Nucleus accumbens (tissue), 56 donors: ENCODE measurements around the gene SDR42E1.

ENCODE experiments used
- DNase-seq, 56 donors: peaks; one replicate each; lab custom pipeline; 2025; lab: John Stamatoyannopoulos, UW

SDR42E1 gene

DNA sequence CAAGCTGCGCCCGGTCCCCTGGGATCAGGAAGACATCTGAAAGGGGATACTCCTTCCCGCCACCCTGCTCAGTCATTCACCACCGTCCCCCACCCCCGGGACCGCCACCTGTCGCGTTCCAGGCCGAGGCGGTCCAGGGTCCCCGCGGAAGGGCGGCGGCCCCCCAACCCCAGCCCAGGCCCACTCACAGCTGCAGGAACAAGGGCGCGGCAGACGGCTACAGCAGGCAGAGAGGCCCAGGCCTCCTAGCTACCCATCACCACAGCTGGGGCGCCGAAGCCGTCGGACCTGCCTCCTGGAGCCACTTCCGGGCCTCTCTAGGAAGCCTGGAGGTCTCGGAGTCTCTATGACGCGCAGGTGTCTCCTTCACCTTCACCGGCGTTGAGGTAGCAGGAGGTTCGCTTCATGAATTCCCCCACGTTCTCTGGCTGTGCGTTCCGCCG, at the start of gene SDR42E1:
TSS of gene SDR42E1 (minus strand) at position 272 of the 443 bp plus-strand sequence. CDS start 10,612 bp downstream, outside the sequence.
- peak in 2 of 56 donors; percentile 1 to 8 for DNase-seq

- DNase-seq = no peak
Measured at GRCh38 chr16:82059983-82060421, 48.7 kb upstream of the SDR42E1 start.

DNA sequence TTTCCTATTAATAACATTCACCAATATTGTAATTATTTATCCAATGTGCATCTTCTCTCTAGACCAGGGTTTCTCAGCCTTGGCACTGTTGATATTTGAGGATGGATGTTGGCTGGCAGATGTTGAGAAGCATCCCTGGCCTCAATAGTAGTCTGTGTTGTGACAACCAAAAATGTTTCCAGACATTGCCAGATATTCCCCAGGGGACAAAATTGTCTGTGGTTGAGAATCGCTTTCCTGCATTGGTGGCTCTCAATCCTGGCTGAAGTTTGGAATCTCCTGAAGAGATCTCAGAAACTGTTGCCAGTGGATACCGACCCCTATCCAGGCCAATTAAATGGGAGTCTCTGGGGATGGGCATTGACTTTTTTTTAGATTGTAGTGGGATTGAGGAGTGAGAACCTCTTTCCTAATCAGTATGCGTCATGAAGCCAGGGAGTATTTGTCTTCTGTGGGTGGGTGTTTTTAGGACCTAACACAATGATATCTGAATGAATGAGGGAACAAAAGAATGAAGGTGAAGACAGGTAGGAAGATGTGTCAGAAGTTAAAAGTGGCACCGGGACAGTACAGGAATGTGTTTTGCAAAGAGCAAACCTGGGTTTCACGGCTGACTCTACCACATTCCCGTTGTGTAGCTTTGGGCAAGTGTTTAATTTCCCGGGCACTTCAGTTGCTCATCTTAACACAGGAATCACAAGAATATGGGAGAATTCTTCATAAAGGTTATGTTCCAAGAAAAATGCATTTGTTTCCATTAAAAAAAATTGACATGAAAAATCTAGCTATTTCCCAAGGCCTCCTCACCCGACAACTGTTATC, 48.1 kb upstream of the SDR42E1 start:
- DNase-seq = no peak

GRCh38 chr16:82056550-82056896, 45.3 kb upstream of the SDR42E1 start:
- DNase-seq = no peak

DNA sequence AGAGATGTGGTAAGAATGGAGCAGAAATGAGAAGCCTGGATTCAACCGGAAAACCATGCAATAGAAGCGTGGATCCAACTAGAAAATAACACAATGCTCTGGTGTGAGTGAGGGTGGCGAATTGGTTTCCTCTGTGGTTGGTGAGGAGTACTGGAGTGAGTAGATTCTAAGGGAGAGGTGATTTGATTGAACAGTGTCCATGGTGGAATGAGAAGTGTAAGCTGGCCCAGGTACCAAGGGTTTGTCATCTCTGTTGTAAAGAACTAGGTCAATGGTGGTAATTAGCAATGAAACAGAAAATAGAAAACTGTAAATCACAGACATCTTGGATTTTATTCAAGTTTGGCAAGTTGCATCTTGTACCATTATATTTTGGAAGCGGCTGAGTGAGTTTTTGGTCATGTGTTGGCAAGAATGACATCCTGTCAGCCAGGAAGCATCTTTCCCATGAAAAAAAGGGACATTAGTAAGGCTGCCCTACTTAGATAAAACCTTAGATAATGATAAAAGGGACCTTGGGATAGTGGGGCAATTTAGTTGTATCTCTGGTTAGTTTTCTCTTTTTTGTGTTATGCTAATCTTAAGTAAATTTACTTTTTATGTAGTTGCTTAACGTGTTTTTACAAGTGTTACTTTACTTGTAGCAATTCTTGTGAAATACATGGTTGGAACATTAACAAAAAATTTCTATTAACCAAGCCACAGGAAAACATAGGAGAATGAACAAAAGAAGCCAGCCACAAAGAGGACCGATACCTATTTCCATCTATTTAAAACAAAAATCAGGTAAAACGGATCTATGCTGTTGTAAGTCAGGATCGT, 44.7 kb upstream of the SDR42E1 start:
- DNase-seq = no peak

- DNase-seq = no peak
Measured at GRCh38 chr16:82055117-82055516, 43.8 kb upstream of the SDR42E1 start.

GRCh38 chr16:82051656-82052055, 40.4 kb upstream of the SDR42E1 start:
- no peak for DNase-seq

DNA sequence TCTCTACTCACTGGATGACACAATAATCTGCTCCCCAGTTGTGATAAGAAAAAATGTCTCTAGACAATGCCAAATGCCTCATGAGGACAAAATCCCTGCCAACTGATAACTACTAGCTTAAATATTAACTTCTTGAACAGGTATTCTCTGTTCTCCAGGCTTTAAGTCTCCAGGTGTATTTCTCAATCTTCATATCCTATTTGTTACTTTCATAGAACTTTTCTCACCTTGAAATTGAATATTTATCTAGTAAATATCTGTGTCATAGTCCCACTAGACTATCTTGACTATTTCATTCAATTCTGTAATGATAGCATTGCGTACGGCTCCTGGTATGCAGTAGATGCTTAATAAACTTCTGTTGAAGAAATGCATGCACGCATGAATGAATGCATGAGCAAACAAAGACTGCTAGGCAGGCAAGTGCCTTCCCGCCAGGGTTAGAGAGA, 39.7 kb upstream of the SDR42E1 start:
- DNase-seq = no peak

GRCh38 chr16:82050506-82050905, 39.2 kb upstream of the SDR42E1 start:
- DNase-seq = no peak

GRCh38 chr16:82049484-82049883, 38.2 kb upstream of the SDR42E1 start:
- no peak for DNase-seq

- no peak for DNase-seq
Measured at GRCh38 chr16:82047787-82048186, 36.5 kb upstream of the SDR42E1 start.

DNA sequence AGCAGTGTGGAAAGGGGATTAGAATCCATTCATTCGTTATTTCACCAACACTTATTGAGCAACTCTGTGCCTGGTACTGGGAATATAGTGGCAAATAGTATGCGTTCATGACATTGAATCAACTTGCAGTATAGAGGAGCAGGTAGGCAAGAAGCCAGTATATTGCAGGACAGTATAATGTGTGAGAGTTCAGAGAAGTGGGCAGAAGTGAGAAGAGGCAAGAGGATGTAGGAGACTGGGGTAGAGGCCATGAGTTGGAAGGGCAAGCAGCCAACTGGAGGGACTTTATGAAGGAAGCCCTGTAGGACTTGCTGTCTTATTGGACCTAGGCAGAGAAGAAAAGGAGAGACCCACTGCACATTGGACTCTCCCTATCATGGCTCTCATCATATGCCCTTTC, 36.1 kb upstream of the SDR42E1 start:
- DNase-seq = no peak

- DNase-seq = no peak
Measured at GRCh38 chr16:82046941-82047340, 35.7 kb upstream of the SDR42E1 start.

DNA sequence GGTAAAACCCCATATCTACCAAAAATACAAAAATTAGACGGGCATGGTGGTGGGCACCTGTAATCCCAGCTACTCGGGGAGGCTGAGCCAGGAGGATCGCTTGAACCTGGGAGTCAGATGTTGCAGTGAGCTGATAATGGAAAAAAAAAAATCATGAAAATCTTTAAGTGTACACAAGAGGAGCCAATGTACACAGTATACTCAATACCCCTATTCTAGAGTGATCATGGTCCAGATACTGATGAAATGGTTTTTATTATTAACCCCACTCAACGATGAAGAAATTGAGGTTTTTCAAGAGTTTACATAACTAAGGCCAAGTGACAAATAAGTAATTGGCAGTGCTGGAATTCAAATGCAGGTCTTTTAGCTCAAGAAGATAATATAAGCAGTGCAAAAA, 35.3 kb upstream of the SDR42E1 start:
- no peak for DNase-seq

DNA sequence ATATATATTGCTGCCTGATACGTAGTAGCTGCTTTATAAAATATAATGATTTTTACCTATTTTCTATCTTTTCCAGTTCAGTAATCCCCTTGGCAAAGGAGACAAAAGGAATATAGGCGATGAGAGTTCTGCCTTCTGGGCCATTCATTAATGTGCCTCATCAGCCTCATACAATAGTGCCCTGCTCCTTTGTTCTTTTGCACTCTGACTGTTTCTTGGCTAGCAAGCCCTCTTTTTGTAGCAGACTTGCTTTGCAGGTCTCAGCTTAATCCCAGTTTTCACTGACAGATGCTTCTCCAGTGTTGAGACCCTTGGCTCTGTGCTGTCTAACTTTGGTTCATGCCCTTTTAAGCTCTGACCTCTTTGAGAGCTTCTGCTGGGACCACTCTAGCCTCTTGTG, 34.2 kb upstream of the SDR42E1 start:
- DNase-seq = no peak

DNA sequence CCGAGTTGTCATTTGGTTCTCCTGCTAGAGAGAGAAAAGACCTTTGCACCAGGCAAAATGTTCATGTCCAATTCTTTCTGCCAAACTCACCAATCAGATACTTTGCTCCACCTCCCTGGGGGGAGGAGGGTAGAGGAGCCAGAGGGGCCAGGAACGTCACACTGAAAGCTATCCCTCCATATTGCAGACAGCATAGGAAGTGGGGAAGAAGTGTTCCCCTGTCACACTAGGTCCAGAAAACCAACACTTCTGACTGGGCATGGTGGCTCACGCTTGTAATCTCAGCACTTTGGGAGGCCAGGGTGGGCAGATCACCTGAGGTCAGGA, 33.3 kb upstream of the SDR42E1 start:
- no peak for DNase-seq

- DNase-seq = no peak
Measured at GRCh38 chr16:82043680-82044584, 32.7 kb upstream of the SDR42E1 start.

- no peak for DNase-seq
Measured at GRCh38 chr16:82042846-82043245, 31.6 kb upstream of the SDR42E1 start.

GRCh38 chr16:82042144-82042543, 30.9 kb upstream of the SDR42E1 start:
- DNase-seq = no peak

GRCh38 chr16:82041542-82041941, 30.3 kb upstream of the SDR42E1 start:
- no peak for DNase-seq

GRCh38 chr16:82040296-82040695, 29.0 kb upstream of the SDR42E1 start:
- DNase-seq = no peak
